ENCODE measurements around the gene IPO5. TPM values are rescaled to one million over a fixed set of nuclear protein-coding genes. Genes with fewer than 3 reads are reported as not detected.
"Not testable (repeated sequence)": the region's sequence is repeated elsewhere in the genome, so short reads cannot be mapped to it uniquely, and the experiment has no call there.

IPO5 gene
- total and polyA plus RNA-seq, 2 experiments from 2014 or later, result 55.5 to 119 TPM

DNA sequence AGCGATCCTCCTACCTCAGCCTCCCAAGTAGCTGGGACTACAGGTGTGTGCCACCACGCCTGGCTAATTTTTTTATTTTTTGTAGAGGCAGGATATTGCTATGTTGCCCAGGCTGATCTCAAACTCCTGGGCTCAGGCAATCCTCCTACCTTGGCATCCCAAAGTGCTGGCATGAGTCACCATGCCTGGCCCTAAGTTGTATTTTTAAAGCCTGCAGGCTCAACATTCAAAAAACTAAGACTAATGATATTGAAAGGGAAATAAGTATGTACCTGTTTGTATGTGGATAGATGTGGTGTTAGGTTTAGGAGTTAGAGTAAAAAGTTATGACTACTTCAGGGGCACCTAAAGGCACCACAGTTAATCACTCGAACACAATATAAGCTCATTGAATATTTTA lies 5.4 kb upstream of the IPO5 start:
- Histone ChIP-seq H3K9me3 (ENCODE audit: low read depth) (no peaks in the 10 kb centered on the region), H3K4me3 (no peak overlapping the region), H3K4me1 (ENCODE audit: low read depth) (no peaks in the 10 kb centered on the region), H3K27ac (no peak overlapping the region), H3K36me3 (no peaks in the 10 kb centered on the region), H3K27me3 (no peaks in the 10 kb centered on the region)
- no peak for TF ChIP-seq CTCF (IDR thresholded peaks at IDR 0.05; ENCODE audit: low read depth, low read length)
- DNase-seq (ENCODE audit: low read depth in 1 of 2, low spot score in 1 of 2), result no peak

- not testable (repeated sequence) for H3K27ac ChIP-seq; H3K4me1 ChIP-seq (ENCODE audit: low read depth); H3K9me3 ChIP-seq (ENCODE audit: low read depth); H3K27me3 ChIP-seq; DNase-seq (ENCODE audit: low read depth in 1 of 2, low spot score in 1 of 2); H3K36me3 ChIP-seq; H3K4me3 ChIP-seq
Observed at GRCh38 chr13:97949316-97949715, 4.2 kb upstream of the IPO5 start.

DNA sequence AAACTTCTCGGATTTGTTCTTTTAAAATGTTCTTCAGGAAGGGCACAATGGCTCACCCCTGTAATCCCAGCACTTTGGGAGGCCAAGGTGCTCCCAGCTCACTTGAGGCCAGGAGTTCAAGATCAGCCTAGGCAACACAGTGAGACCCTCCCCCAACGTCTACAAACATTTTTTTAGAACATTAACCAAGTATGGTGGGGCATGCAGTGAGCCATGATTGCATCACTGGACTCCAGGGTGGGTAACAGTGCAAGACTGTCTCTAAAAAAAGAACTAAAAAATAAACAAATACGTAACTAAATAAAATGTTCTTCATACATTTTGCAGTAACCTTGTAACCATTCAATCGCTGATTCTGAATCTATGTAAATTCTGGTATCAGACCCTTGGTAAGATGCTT lies 2.1 kb upstream of the IPO5 start:
- Histone ChIP-seq H3K9me3 (ENCODE audit: low read depth) (no peaks in the 10 kb centered on the region), H3K4me3 (no peak overlapping the region), H3K27me3 (no peaks in the 10 kb centered on the region), H3K36me3 (no peaks in the 10 kb centered on the region), H3K27ac (no peak overlapping the region), H3K4me1 (ENCODE audit: low read depth) (no peaks in the 10 kb centered on the region)
- no peak for DNase-seq (ENCODE audit: low read depth in 1 of 2, low spot score in 1 of 2)
- TF ChIP-seq CTCF (IDR thresholded peaks at IDR 0.05; ENCODE audit: low read depth, low read length), result no peak

GRCh38 chr13:97952831-97953230 lies 644 bp upstream of the IPO5 start:
- not testable (repeated sequence) for H3K4me3 ChIP-seq; H3K27ac ChIP-seq; H3K4me1 ChIP-seq (ENCODE audit: low read depth); H3K27me3 ChIP-seq; H3K9me3 ChIP-seq (ENCODE audit: low read depth); H3K36me3 ChIP-seq; DNase-seq (ENCODE audit: low read depth in 1 of 2, low spot score in 1 of 2)

DNA sequence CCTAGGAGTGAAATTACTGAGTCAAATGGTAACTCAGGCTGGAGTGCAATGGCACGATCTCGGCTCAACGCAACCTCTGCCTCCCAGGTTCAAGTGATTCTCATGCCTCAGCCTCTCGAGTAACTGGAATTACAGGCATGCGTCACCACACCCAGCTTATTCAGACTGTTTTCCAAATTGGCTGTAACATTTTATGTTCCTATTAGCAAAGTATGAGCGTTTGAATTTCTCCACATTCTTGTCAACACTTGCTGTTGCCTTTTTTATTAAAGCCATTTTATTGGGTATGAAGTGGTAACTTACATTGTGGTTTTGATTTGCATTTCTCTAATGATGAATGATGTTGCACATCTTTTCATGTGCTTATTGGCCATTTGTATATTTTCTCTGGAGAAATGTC lies 7.9 kb downstream of the IPO5 start:
- Histone ChIP-seq H3K36me3 (no peaks in the 10 kb centered on the region), H3K27ac (no peak overlapping the region), H3K4me3 (no peak overlapping the region), H3K4me1 (ENCODE audit: low read depth) (no peaks in the 10 kb centered on the region), H3K9me3 (ENCODE audit: low read depth) (no peaks in the 10 kb centered on the region), H3K27me3 (no peaks in the 10 kb centered on the region)
- DNase-seq (ENCODE audit: low read depth in 1 of 2, low spot score in 1 of 2), result no peak
- no peak for TF ChIP-seq CTCF (IDR thresholded peaks at IDR 0.05; ENCODE audit: low read depth, low read length)

- Histone ChIP-seq H3K9me3 (ENCODE audit: low read depth) (no peaks in the 10 kb centered on the region), H3K27ac (no peak overlapping the region), H3K36me3 (no peaks in the 10 kb centered on the region), H3K4me1 (ENCODE audit: low read depth) (no peaks in the 10 kb centered on the region), H3K27me3 (no peaks in the 10 kb centered on the region), H3K4me3 (no peak overlapping the region)
- TF ChIP-seq CTCF (IDR thresholded peaks at IDR 0.05; ENCODE audit: low read depth, low read length), result no peak
- DNase-seq (ENCODE audit: low read depth in 1 of 2, low spot score in 1 of 2), result no peak
Observed at GRCh38 chr13:97962887-97963286, 9.4 kb downstream of the IPO5 start.

- no peaks in the 10 kb centered on the region for H3K9me3 ChIP-seq (ENCODE audit: low read depth)
- TF ChIP-seq CTCF (IDR thresholded peaks at IDR 0.05; ENCODE audit: low read depth, low read length), result no peak
- H3K4me1 ChIP-seq (ENCODE audit: low read depth), result no peaks in the 10 kb centered on the region
- DNase-seq (ENCODE audit: low read depth in 1 of 2, low spot score in 1 of 2), result no peak
- H3K27ac ChIP-seq, result no peak overlapping the region
- H3K4me3 ChIP-seq, result no peak overlapping the region
- no peaks in the 10 kb centered on the region for H3K27me3 ChIP-seq
- no peaks in the 10 kb centered on the region for H3K36me3 ChIP-seq
Observed at GRCh38 chr13:97967226-97967625, 13.8 kb downstream of the IPO5 start.

All from cardiac muscle cell (in vitro differentiated cells and primary cell).